ENCODE results near the gene ESPNL.

ESPNL gene

GRCh38 chr2:238155051-238155760, 55.1 kb downstream of the ESPNL start:
- in situ Hi-C loops (cut with MboI; ENCODE audit: low sequenced_read_pairs), result no loop called here

- in situ Hi-C loops (cut with MboI; ENCODE audit: low sequenced_read_pairs), result no loop called here
Observed at GRCh38 chr2:238155761-238156694, 55.9 kb downstream of the ESPNL start.

GRCh38 chr2:238157506-238158017, 57.4 kb downstream of the ESPNL start:
- in situ Hi-C loops (cut with MboI; ENCODE audit: low sequenced_read_pairs), result no loop called here

DNA sequence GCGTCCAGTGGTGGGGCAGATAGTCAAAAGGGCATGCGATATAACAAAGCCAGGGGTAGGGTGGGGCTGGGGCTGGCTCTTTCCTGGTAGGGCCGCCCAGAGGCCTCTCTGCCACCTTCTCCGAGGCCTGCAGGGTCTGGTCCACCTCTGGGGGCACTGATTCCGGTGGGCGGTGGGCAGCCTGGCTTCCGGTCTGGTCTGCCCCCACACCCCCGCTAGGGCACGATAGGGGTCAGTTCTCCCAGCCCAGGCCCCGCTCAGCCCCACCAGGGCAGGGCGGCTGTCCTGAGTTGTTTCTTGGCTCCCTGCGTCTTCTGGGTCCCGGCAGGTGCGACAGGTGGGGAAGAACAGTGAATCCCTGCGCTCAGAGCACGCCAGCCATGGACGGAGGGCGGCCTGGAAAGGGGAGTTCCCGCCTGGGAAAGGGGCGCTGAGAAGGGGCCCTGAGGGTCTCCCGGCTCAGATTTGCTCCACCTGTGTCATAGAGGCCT, 57.9 kb downstream of the ESPNL start:
- in situ Hi-C loops (cut with MboI; ENCODE audit: low sequenced_read_pairs), result no loop called here

DNA sequence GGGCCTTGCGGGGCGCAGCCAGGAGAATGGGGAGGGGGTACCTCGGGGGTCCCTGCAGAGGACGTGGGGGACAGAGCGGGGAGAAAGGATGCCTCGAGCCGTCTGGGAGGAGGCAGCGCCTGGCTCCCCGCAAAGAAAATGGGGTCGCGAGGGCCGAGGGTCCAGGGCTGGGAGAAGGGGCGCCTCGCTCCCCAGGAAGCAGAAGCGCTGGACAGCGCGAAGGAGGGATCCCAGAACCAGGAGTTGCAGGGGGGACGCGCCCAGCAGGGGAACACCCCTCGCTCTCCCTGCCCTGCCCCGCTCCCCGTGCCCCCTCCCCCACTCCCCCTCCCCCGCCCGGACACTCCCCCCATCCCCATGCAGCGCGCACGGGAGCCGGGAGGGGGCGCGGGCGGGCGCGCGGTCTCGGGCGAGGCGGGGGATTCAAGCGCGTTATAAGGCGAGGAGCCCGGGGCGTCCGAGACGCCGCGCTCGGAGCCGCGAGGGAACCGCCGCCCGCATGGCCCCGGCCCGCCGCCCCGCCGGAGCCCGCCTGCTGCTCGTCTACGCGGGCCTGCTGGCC, 58.5 kb downstream of the ESPNL start, which contains the start of gene ERFE:
Gene ERFE, plus strand, starts transcription at position 462 of the 562 bp plus-strand sequence. Its CDS starts 38 bp downstream, at position 500.
- in situ Hi-C loops (cut with MboI; ENCODE audit: low sequenced_read_pairs), result no loop called here

DNA sequence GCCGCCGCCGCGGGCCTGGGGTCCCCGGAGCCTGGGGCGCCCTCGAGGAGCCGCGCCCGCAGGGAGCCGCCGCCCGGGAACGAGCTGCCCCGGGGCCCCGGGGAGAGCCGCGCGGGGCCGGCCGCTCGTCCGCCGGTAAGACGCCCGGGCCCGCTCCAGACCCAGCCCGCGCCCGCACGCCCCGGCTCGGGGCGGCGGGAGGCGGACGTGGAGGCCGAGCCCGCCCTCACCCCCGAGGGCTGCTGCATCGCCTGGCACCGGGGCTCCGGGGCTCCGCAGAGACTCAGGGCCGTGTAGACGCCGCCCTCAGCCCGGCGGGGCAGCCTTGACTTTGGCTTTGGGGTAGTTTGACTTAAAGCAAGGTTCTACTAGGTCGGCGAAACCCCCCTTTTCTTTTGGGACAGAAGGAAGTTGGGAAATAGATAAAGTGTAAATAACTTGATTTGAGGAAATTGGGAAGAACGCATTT, 59.0 kb downstream of the ESPNL start:
- in situ Hi-C loops (cut with MboI; ENCODE audit: low sequenced_read_pairs), result no loop called here

DNA sequence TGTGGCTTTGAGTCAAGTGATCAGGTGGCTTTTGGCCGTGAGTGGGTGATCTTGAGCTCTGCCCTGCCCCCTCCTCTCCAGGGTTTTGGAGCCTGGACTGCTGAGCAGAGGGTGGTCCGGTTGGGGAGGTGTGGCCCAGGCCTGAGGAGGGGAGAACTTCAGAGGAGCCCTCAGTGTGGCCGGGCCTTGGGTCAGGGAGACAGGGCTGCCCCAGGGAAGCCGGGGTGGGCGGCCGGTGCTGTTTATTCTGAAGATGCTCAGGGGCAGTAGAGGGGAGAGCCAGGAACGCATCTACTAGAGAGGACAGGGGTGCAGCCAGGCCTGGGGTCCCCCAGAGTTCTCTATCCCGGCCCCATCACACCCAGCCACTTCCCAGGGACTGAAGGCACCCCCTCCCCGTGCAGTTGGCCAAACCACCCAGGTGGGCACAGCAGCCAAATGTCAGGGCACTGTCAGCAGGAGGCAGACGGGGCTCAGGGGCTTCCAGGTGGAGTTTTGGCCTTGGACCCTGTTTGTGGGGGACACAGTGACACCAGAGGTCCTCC, 59.6 kb downstream of the ESPNL start:
- in situ Hi-C loops (cut with MboI; ENCODE audit: low sequenced_read_pairs), result no loop called here

- in situ Hi-C loops (cut with MboI; ENCODE audit: low sequenced_read_pairs), result no loop called here
Observed at GRCh38 chr2:238160206-238161129, 60.3 kb downstream of the ESPNL start.

GRCh38 chr2:238161291-238162051, 61.3 kb downstream of the ESPNL start:
- in situ Hi-C loops (cut with MboI; ENCODE audit: low sequenced_read_pairs), result no loop called here

- in situ Hi-C loops (cut with MboI; ENCODE audit: low sequenced_read_pairs), result no loop called here
Observed at GRCh38 chr2:238162251-238162845, 62.2 kb downstream of the ESPNL start.

DNA sequence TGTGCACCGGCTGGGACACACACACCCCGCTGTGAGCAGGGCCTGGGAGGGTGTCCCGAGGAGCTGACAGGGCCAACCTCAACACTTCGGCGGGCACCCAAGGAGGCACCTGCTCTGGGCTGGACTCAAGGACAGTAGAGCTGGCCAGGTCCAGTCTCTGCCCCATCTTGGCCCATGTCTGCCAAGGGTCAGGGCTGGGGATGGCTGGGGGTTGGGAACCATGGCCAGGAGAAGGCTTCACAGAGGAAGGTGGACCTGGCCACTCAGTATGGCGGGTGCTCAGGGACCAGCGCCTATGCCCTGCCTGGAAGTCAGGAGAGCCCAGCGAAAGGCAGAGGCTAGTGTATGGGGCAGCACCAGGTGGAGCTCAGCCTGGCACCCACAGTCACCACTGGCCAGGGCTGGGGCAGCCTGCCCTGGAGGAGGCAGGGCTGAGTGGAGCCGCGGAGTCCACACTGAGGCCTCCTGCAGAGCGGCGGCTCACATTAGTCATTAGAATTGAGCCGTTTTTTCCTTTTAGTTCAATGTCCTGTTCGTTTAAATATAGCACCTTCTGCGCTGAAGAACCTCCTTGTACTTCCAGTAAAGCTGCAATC, 62.8 kb downstream of the ESPNL start:
- in situ Hi-C loops (cut with MboI; ENCODE audit: low sequenced_read_pairs), result no loop called here

DNA sequence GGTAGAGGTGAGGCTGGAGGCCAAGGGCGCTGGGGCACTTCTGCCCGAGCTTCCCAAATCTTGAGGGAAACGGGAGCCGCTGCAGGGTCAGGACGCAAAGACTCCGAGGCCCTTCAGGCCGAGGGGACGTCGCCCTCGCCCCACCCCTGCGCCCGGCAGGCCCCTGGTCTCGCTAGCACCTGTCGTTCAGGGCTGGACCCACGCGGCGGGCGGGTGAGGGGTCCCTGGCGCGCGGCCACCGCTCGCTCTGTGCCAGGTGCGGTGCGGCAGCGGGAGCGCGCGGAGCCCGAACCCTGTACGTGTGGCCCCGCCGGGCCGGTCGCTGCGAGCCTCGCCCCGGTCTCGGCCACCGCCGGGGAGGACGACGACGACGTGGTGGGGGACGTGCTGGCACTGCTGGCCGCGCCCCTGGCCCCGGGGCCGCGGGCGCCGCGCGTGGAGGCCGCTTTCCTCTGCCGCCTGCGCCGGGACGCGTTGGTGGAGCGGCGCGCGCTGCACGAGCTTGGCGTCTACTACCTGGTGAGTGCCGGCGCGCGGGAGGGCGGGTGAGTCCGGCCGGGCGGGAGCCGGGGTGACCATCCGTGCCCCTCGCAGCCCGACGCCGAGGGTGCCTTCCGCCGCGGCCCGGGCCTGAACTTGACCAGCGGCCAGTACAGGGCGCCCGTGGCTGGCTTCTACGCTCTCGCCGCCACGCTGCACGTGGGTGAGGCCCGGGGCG, 63.5 kb downstream of the ESPNL start:
- in situ Hi-C loops (cut with MboI; ENCODE audit: low sequenced_read_pairs), result no loop called here

- in situ Hi-C loops (cut with MboI; ENCODE audit: low sequenced_read_pairs), result no loop called here
Observed at GRCh38 chr2:238164906-238165287, 64.8 kb downstream of the ESPNL start.

DNA sequence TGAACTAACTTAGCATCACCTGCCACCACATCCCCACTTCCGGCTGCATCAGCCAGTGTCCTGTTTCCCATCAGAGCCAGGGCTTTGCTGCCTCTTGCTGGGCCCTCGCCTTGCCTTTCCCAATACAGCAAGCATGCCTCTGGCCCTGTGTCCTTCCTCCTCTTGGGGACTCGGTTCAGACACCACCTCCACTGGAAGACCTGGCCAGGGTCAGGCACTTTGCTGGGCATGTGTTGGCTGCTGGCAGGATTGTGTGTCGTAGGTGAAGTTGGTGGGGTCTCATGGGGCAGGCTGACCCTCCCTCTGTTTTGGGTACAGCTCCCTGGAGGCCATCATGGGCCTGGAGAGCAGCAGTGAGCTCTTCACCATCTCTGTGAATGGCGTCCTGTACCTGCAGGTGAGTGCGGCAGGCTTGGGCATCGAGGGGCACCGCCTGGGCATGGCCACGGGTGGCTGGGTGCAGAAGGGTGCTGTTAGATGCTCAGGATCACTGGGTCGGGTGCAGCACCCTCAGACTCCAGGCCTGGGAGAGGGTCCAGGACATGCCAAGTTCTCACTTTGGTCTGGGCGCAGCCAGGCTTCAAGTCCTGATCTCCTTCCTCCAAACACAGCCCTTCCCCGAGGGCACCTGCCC, 65.3 kb downstream of the ESPNL start:
- in situ Hi-C loops (cut with MboI; ENCODE audit: low sequenced_read_pairs), result no loop called here

- in situ Hi-C loops (cut with MboI; ENCODE audit: low sequenced_read_pairs), result no loop called here
Observed at GRCh38 chr2:238166391-238167343, 66.5 kb downstream of the ESPNL start.

DNA sequence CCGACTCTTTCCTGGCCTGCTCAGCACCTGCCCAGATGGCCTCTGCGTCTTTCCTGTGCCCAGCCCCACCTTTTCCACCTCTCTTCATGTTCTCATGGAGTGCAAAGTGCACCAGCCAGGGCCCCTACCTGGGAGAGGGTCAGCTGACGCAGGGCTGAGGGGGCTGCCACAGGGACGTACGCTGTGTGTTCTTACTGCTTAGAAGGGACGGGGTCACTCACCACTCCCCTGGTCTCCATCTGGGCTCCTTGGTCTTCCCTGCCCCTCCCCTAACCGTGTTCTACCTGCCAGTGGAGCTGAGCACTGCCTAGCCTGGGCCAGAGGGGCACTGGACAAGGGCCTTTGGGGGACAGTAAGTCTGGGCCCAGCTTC, 67.2 kb downstream of the ESPNL start:
- in situ Hi-C loops (cut with MboI; ENCODE audit: low sequenced_read_pairs), result no loop called here

Data from HL-60/S4 treated with phorbol 12-myristate 13-acetate at 8.2 ng/mL for 4 days and 3 days (cell line).